Stimulated activated naive CD4-positive, alpha-beta T cell treated with Interleukin-2 at 50 U/mL for 16 hours (primary cell): ENCODE results near the gene AGPAT4.
"Not testable (repeated sequence)": the region's sequence is repeated elsewhere in the genome, so short reads cannot be mapped to it uniquely, and the experiment has no call there.

Experiments used
- DNase-seq: peaks from one replicate; lab custom pipeline; 2025; lab: John Stamatoyannopoulos, UW

AGPAT4 gene

DNA sequence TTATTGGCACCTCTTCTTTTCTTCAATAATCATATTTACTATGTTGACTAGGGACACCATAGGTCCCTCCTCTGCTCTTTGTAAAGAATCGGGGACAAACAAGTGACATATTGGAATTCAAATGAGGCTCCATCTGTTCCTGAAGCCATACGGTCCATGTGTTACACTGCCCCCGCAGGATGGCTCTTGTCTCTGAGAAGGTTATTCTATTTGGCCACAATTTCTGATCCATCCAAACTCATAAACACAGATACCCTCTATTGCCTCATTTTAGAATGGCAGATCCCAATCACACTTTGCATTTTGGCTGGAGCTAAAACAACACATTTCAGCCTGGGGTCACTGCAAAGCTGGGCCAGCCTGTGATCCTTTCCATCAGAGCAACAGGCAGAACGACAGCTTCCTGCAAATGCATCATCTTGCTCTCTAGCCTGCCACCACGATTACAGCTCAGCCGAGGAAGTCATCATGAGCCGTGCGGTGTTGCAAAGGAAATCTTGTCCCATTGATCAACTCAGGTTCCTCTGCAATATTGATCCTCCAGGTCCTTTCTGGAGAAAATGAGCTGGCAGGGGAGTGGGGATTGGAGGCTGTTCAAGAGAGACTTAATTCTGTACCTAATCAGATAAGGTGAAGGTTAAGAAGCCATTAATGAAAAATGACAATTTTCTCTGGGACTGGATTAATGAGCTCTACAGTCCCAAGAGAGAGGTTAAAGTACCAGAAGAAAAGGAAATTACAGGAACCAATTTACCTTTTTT is 73.1 kb downstream of the AGPAT4 start:
- no peak for DNase-seq

DNA sequence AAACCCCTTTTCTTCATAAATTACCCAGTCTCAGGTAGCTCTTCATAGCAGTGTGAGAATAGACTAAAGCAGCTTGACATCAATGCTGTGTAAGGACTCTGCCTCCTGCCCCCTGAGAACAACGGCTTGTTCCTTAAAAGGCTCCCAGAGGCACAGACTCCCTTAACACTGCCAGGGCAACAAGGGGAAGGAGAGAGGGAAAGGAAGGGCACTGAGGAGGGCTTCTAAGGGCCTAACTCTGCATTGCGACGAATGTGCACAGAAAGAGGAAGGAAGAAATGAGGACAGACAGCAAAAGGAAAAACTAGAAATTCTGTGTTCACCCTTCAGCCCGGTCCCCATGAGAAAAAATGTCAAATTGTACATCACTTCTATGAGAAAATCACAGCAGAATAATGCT is 74.0 kb downstream of the AGPAT4 start:
- no peak for DNase-seq

GRCh38 chr6:161198783-161199460 is 74.9 kb downstream of the AGPAT4 start:
- no peak for DNase-seq

- DNase-seq: no peak
Measured at GRCh38 chr6:161198176-161198575, 75.7 kb downstream of the AGPAT4 start.

GRCh38 chr6:161195386-161195785 is 78.5 kb downstream of the AGPAT4 start:
- DNase-seq: no peak

- no peak for DNase-seq
Measured at GRCh38 chr6:161194374-161194773, 79.5 kb downstream of the AGPAT4 start.

DNA sequence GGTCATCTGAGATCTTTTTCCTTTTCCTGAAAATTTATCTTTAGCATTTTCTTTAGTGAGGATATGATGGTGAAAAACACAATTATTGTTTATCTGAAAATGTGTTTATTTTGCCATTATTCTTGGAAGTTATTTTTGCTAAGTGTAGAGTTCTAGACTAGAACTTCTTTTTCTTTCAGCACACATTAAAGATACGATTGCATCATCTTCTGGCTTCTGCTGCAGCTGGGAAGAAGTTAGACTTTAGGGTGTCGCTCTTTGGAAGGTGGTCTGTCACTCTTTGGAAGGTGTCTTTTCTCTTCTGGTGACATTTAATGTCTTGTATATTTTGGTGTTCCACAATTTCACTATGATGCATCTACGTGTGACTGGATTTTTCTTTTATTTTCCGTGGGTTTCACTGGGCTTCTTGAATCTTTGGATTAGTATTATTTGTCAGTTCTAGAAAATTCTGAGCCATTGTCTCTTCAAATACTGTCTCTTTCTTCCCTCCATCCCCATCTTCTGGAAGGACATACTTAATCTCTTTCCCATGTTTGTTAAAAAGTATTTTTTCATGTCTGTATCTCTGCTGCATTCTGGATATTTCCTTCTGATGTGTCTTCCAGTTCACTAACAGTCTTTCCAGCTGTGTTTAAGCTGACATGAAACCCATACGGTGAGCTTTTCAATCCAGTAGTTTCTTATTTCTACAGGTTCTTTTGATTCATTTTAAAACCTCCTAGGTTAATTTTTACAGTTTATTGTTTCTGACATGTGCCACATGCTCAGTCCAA is 81.0 kb downstream of the AGPAT4 start:
- DNase-seq: no peak

DNA sequence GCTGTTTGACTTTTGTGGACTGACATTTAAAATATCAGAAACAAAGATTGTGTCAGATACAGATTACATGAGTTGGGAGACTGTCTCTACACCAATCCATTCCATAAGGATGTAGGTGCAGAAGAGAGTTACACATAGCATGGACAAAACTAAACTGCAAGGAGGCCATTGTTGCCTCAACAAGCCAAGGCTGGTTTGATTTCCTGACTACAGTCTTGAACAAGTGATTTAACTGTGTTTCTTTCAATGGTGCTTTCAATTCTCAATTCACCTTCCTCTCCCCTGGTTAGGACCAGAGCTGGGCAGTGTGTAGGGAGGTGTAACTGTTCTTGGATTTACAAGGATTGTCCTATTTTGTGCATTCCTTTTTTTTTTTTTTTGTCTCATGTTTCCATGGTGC is 82.2 kb downstream of the AGPAT4 start:
- no peak for DNase-seq

GRCh38 chr6:161191007-161191406 is 82.9 kb downstream of the AGPAT4 start:
- no peak for DNase-seq

GRCh38 chr6:161189891-161190290 is 84.0 kb downstream of the AGPAT4 start:
- DNase-seq: no peak

DNA sequence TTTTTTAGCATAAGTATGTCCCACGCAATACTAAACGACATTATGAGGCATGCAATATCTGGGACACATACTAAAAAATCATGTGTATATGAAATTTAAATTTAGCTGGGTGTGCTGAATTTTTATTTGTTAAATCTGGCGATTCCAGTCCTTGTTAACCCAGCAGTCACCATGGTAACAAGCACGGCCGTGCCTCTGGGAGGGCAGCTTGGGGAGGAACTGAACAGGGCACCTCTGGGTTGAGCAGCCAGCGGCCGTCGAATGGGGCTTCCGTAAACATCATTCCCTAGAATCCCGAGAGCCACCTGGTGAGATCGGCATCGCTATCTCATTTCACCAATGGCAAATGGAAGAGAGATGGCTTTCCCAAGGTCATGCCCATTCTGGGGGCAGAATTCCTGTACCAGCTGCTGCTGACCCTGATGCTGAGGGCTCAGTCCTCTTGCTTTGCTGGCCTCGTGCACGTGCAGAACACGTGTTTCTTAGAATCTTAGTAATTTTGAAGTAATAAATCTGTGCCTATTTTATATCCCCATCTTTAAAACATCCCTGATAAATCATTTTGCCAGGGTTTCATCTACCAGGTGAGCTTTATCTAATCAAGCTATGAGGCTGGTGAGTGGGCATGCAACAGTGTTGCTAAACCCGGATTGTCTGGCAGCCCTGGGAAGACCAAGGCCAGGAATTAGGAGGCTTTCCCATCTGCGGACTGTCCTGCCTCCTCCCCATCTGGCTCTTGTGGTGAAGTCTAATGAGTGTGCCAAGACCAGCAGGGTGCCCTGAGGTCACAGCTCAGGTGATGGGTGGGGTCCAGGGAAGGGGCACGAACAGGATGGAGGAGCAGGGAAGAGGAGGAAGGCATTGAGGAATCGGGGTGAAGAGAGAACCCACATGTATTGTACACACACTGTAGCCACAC is 85.1 kb downstream of the AGPAT4 start:
- no peak for DNase-seq

GRCh38 chr6:161186173-161186769 is 87.6 kb downstream of the AGPAT4 start:
- no peak for DNase-seq

- no peak for DNase-seq
Measured at GRCh38 chr6:161181121-161181520, 92.7 kb downstream of the AGPAT4 start.

- DNase-seq: not testable (repeated sequence)
Measured at GRCh38 chr6:161178155-161178554, 95.7 kb downstream of the AGPAT4 start.

DNA sequence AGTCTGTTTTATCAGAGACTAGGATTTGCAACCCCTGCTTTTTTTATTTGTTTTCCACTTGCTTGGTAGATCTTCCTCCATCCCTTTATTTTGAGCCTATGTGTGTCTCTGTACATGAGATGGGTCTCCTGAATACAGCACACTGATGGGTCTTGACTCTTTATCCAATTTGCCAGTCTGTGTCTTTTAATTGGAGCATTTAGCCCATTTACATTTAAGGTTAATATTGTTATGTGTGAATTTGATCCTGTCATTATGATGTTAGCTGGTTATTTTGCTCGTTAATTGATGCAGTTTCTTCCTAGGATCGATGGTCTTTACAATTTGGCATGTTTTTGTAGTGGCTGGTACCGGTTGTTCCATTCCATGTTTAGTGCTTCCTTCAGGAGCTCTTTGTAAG is 97.4 kb downstream of the AGPAT4 start:
- not testable (repeated sequence) for DNase-seq

DNA sequence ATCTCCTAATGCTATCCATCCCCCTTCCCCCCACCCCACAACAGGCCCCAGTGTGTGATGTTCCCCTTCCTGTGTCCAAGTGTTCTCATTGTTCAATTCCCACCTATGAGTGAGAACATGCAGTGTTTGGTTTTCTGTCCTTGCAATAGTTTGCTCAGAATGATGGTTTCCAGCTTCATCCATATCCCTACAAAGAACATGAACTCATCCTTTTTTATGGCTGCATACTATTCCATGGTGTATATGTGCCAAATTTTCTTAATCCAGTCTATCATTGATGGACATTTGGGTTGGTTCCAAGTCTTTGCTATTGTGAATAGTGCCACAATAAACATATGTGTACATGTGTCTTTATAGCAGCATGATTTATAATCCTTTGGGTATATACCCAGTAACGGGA is 101.1 kb downstream of the AGPAT4 start:
- not testable (repeated sequence) for DNase-seq

DNA sequence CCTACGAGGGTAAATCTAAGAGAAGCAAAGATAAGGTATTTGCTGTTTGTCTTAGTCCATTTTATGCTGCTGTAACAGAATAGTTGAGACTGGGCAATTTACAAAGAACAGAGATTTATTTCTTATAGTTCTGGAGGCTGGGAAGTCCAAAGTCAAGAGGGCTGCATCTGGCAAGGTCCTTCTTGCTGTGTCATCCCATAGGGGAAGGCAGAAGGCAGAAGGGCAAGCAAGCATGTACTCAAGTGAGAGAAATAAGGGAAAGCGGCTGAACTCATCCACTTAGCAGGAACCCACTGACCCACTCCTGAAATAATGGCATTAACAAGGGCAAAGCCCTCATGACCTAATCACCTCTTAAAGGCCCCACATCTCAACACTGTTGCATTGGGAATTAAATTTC is 102.7 kb downstream of the AGPAT4 start:
- DNase-seq: no peak

DNA sequence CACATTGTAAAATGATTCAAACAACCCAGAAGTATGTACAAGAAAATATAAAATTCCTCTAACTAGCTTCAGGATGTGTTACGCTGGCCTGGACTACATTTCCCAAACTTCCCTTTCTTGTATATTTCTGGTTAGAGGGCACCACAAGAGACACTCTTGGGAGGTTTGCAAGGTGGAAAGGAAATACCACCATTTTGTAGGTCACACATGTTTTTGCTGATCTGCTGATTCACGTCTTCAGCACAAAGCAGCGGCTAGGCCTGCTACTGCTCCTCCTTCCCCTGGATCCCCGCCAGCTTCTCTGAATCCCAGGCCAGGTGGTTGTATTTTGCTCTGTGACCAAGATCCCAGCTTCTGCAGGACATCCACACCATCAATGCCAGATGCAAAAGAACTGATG is 104.2 kb downstream of the AGPAT4 start:
- DNase-seq: no peak

DNA sequence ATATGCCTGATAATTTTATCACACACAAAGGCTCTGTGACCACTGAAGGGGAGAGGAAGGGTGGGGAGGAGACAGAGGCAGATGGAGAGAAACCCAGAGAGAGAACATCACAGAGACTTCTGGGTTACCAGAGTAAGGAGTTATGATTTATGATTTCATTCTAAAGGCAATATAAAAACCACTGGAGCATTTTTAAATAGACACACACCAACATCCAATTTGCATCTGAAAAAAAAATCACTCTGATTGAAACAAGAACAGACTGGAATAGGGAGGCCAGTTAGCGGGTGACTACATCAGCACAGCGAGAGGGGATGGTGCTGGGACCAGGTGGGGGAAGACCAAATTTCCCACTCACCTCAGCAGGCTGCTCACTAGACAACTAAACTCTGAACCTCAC is 104.8 kb downstream of the AGPAT4 start:
- no peak for DNase-seq

DNA sequence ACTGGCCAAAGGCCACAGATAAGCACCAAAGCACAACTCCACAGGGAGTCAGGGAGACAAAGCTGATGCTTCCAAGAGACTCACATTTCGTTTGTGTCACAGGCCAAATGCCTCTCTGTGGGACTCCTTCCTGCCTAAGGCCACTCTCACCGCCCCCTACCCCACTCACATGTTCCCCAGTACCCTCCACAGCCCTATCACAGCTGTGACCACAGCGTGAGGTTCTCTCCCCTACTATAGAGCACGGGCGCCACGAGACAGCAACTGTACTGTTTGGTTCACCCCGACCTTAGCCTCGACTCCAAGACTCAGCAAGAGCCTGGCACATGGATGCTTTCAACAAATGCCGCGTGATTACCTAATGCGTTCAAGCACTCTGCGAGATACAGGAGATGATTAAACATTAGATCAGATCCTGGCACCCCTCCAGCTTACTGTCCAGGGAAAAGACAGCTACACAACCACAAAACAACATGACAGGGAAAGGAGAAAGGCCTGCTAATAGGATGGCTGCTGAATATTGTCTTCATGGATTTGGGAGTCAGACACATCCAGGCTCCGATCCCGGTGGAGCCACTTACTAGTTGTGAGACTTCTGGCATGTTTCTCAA is 105.5 kb downstream of the AGPAT4 start:
- DNase-seq: no peak

- no peak for DNase-seq
Measured at GRCh38 chr6:161166677-161167076, 107.2 kb downstream of the AGPAT4 start.
